T-helper 2 cell (primary cell): Measurements from ENCODE around the gene OCIAD2.
"Not testable (repeated sequence)": the region's sequence is repeated elsewhere in the genome, so short reads cannot be mapped to it uniquely, and the experiment has no call there.

Experiments used
- DNase-seq, 5 experiments: peaks; one replicate each; pipeline versions ENCODE4 v3.0.0 to v3.0.0-alpha.2; 2012 to 2022

Gene OCIAD2

DNA sequence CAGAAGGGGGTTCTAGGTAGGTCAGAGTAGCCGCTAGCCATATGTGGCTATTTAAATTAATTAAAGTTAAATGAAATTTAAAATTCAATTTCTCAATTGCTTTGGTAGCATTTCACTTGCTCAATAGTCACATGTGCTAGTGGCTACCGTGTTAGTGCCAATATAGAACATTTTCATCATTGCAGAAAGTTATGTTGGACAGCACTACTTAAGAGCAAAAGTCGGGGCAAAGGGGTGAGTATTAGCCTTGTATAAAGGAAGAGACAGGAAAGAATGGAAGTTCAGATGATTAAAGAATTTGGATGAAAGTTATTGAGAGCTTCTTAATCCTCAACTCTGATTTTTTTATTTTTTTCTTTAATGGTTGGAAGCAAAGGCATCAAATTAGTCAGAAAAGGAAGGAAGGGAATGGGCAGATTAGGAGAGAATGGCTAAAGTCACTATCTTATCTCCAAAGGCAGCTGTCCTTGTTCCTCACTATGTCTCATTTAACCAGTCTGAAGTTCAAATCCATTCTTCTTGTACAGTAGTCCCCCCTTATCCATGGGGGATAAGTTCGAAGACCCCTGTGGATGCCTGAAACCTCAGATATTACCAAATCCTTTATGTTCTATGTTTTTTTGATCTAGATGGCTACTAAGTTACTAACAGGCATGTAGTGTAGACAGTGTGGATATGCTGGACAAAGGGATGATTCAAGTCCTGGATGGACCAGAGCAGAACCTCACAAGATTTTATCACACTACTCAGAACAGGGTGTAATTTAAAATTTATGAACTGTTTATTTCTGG is 52.8 kb downstream of the OCIAD2 start:
- no peak for DNase-seq

DNA sequence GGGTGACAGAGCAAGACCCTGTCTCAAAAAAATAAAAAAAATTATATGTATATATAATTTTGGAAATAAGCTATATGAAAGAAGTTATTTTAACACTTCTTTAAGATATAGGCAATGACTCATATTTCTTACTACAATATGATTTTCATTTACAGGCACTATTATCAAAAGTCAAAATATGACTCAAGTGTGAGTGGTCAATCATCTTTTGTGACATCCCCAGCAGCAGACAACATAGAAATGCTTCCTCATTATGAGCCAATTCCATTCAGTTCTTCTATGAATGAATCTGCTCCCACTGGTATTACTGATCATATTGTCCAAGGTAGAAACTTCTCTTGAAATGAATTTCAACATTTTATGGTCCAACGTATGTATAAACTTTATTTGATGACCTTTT is 54.9 kb downstream of the OCIAD2 start:
- no peak for DNase-seq

DNA sequence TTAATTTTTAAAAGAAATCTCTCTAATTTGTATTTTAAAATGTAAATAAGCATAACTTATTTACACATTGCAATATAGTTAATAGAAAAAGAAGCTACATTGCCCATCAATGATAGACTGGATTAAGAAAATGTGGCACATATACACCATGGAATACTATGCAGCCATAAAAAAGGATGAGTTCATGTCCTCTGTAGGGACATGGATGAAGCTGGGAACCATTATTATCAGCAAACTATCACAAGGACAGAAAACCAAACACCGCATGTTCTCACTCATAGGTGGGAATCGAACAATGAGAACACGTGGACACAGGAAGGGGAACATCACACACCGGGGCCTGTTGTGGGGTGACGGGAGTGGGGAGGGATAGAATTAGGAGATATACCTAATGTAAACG is 57.8 kb downstream of the OCIAD2 start:
- DNase-seq: not testable (repeated sequence)

DNA sequence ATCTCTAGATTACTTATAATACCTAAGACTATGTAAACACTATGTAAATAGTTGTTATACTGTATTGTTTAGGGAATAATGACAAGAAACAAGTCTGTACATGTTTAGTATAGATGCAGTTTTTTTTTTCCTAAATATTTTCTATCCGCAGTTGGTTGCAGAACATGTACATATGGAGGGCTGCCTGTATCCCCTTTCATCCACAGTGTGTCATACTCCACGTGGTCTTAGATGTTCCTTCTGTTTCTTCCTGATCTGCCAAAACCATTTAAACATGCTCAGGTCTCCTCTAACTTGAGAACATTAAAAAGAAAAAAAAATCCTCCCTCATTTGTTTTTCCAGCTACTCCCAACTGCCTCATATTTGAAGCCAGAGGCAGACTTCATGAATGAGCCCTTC is 61.7 kb downstream of the OCIAD2 start:
- no peak for DNase-seq

DNA sequence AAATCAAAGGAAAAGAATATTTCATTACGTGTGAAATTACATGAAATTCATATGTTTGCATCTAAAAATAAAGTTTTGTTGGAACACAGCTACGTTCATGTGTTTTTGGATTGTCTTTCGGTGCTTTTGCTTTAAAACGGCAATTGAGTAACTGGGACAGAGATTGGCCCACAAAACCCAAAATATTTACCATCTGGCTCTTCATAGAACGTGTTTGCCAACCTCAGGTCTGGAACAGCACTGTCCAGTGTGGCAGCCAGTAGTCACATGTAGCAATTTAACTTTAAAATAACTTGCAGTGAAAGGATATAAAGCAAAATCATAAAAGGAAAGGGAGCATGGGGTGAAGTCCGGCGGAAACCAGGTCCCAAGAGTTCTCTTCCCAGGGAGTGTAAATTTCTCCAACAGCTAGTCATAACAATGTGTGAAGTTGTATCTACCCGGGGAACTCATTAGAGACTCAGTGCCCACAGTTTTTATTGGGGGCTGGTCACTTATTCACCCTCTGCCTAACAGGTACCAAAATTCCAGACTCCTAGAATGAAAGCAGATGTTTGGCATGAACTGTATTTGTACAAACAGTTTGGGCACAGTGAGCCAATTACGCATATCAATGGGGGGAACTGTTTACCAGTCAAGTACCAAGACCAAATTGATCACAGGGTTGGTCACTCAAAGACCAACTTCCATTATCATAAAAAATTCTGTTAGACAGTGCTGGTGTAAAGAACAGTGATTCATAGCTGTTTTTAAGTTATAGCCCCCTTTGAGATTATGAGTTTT is 65.3 kb downstream of the OCIAD2 start:
- no peak for DNase-seq

DNA sequence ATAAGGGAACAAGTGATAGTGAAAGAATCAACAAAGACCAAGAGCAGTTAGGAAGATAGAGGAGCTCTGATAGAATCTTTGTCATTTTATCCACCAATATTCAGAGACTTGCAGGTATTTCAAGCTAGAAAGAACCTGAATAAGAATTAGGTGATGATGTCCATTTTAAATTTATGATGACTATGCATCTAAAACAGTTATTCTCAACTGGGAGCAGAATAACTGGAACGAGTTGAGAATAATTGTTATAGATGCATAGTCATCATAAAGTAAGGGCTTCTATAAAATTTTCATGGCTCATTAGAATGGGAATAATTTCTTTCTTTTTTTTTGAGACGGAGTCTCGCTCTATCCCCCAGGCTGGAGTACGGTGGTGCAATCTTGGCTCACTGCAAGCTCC is 69.9 kb downstream of the OCIAD2 start:
- no peak for DNase-seq
